ENCODE measurements around the gene ADAMTS9.
A peak's percentile ranks its signal among the peaks of the same experiment; 100 is the strongest.

The ADAMTS9 gene

GRCh38 chr3:64495121-64495780, 192.5 kb downstream of the ADAMTS9 start:
- no peak for DNase-seq (ENCODE audit: low read depth in 2 of 2, low spot score in 1 of 2)

- no peak for DNase-seq (ENCODE audit: low read depth in 2 of 2, low spot score in 1 of 2)
These were observed 193.3 kb downstream of the ADAMTS9 start for GRCh38 chr3:64494526-64494925.

- DNase-seq (ENCODE audit: low read depth in 2 of 2, low spot score in 1 of 2), result no peak
These were observed 194.7 kb downstream of the ADAMTS9 start for GRCh38 chr3:64493149-64493548.

- no peak for DNase-seq (ENCODE audit: low read depth in 2 of 2, low spot score in 1 of 2)
These were observed 196.0 kb downstream of the ADAMTS9 start for GRCh38 chr3:64491843-64492242.

- no peak for DNase-seq (ENCODE audit: low read depth in 2 of 2, low spot score in 1 of 2)
These were observed 197.5 kb downstream of the ADAMTS9 start for GRCh38 chr3:64490180-64490724.

GRCh38 chr3:64489361-64490044, 198.3 kb downstream of the ADAMTS9 start:
- no peak for DNase-seq (ENCODE audit: low read depth in 2 of 2, low spot score in 1 of 2)

GRCh38 chr3:64488939-64489338, 198.9 kb downstream of the ADAMTS9 start:
- DNase-seq (ENCODE audit: low read depth in 2 of 2, low spot score in 1 of 2), result no peak

GRCh38 chr3:64484289-64484992, 203.4 kb downstream of the ADAMTS9 start:
- DNase-seq (ENCODE audit: low read depth in 2 of 2, low spot score in 1 of 2), result peak; percentile 3 to 28

GRCh38 chr3:64483467-64483866, 204.3 kb downstream of the ADAMTS9 start:
- DNase-seq (ENCODE audit: low read depth in 2 of 2, low spot score in 1 of 2), result no peak

GRCh38 chr3:64475037-64475436, 212.8 kb downstream of the ADAMTS9 start:
- DNase-seq (ENCODE audit: low read depth in 2 of 2, low spot score in 1 of 2), result no peak

GRCh38 chr3:64473466-64473865, 214.3 kb downstream of the ADAMTS9 start:
- DNase-seq (ENCODE audit: low read depth in 2 of 2, low spot score in 1 of 2), result no peak

GRCh38 chr3:64470436-64470835, 217.4 kb downstream of the ADAMTS9 start:
- no peak for DNase-seq (ENCODE audit: low read depth in 2 of 2, low spot score in 1 of 2)

GRCh38 chr3:64467255-64467944, 220.4 kb downstream of the ADAMTS9 start:
- no peak for DNase-seq (ENCODE audit: low read depth in 2 of 2, low spot score in 1 of 2)
